Loucy (cell line): ENCODE data around the gene SUPT3H.

Experiments used
- H2AFZ ChIP-seq: fragments of 200-600 bp; sonication (generic); 2 replicates; pipeline ENCODE4 v1.6.0; 2016; ENCODE audit warnings: antibody characterized with exemption, mild to moderate bottlenecking, low read length, moderate library complexity
- H3F3A ChIP-seq: fragments of 200-600 bp; 2 replicates; pipeline ENCODE4 v1.6.0; 2016; ENCODE audit warnings: antibody characterized with exemption, low read depth, mild to moderate bottlenecking
- H3K27me3 ChIP-seq: fragments of 200-600 bp; sonication (generic); 2 replicates; pipeline ENCODE4 v1.6.1; 2014; ENCODE audit warnings: low read length, mild to moderate bottlenecking; ENCODE audit not compliant: insufficient read depth, poor library complexity, severe bottlenecking
- H3K36me3 ChIP-seq: fragments of 200-600 bp; sonication (generic); 2 replicates; pipeline ENCODE4 v1.6.1; 2016; ENCODE audit warnings: low read length; ENCODE audit not compliant: insufficient read depth
- H3K4me1 ChIP-seq: fragments of 200-600 bp; sonication (generic); 2 replicates; pipeline ENCODE4 v1.5.1; 2014; ENCODE audit warnings: low read length, mild to moderate bottlenecking; ENCODE audit not compliant: insufficient read depth, poor library complexity, severe bottlenecking
- H3K4me2 ChIP-seq: fragments of 200-600 bp; sonication (generic); 2 replicates; pipeline ENCODE4 v1.6.0; 2014; ENCODE audit warnings: antibody characterized with exemption, low read length, low read depth, mild to moderate bottlenecking; ENCODE audit not compliant: poor library complexity, severe bottlenecking
- H3K4me3 ChIP-seq: fragments of 200-600 bp; sonication (generic); 2 replicates; pipeline ENCODE4 v1.5.1; 2014; ENCODE audit warnings: low read length, mild to moderate bottlenecking, mixed read lengths; ENCODE audit not compliant: poor library complexity, severe bottlenecking
- H3K79me2 ChIP-seq: fragments of 200-600 bp; sonication (generic); 2 replicates; pipeline ENCODE4 v1.6.1; 2014; ENCODE audit warnings: low read length; ENCODE audit not compliant: insufficient read depth
- H3K9ac ChIP-seq: fragments of 200-600 bp; sonication (generic); 2 replicates; pipeline ENCODE4 v1.6.0; 2014; ENCODE audit warnings: mild to moderate bottlenecking, low read depth, low read length, moderate library complexity; ENCODE audit not compliant: poor library complexity, severe bottlenecking
- H3K9me2 ChIP-seq: fragments of 200-600 bp; sonication (generic); replicated peaks from 2 replicates; pipeline ENCODE4 v1.6.1; 2016; ENCODE audit warnings: low read depth, low read length, mixed read lengths
- H3K9me3 ChIP-seq: fragments of 200-600 bp; sonication (generic); 2 replicates; pipeline ENCODE4 v1.6.1; 2014; ENCODE audit warnings: mild to moderate bottlenecking, antibody characterized with exemption, low read length, low read depth; ENCODE audit not compliant: insufficient read depth
- H4K20me1 ChIP-seq: fragments of 200-600 bp; sonication (generic); 2 replicates; pipeline ENCODE4 v1.6.0; 2014; ENCODE audit warnings: antibody characterized with exemption, low read length, mild to moderate bottlenecking; ENCODE audit not compliant: insufficient read depth, poor library complexity, severe bottlenecking
- EZH2phosphoT487 ChIP-seq: fragments of 200-600 bp; IDR thresholded peaks from 2 replicates; pipeline ENCODE4 v1.6.1; 2018; ENCODE audit warnings: antibody characterized with exemption, mild to moderate bottlenecking, moderate library complexity, borderline replicate concordance
- TF ChIP-seq, protein P1 (sequence below): fragments of 200-600 bp; sonication (generic); conservative IDR thresholded peaks from 2 replicates; pipeline ENCODE4 v1.5.1; 2014; ENCODE audit warnings: mild to moderate bottlenecking, antibody characterized with exemption, low read length

SUPT3H gene

DNA sequence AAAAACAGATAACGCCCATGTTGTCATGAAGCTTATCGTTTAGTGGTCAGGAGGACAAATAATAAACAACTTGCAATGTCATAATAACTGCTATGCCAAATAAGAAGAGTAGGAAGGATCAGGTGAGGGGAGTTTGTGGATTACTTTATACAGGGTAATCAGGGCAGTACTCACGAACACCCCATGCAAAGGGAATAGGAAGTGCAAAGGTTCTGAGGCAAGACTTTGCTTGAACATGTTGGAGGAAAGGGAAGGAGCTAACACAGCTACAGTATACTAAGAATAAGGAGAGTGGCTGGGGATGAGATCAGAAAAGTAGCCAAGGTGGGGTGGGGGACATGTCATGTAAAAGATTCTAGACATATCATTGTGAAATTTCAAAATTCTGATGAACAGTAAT, 341.6 kb downstream of the SUPT3H start:
- peaks cover 24% of the 10 kb centered on the region for H3K4me1 ChIP-seq
- no peak overlapping the region for H2AFZ ChIP-seq
- H3K4me2 ChIP-seq, result no peak overlapping the region
- no peaks in the 10 kb centered on the region for H3K79me2 ChIP-seq
- TF ChIP-seq, protein P1, sequence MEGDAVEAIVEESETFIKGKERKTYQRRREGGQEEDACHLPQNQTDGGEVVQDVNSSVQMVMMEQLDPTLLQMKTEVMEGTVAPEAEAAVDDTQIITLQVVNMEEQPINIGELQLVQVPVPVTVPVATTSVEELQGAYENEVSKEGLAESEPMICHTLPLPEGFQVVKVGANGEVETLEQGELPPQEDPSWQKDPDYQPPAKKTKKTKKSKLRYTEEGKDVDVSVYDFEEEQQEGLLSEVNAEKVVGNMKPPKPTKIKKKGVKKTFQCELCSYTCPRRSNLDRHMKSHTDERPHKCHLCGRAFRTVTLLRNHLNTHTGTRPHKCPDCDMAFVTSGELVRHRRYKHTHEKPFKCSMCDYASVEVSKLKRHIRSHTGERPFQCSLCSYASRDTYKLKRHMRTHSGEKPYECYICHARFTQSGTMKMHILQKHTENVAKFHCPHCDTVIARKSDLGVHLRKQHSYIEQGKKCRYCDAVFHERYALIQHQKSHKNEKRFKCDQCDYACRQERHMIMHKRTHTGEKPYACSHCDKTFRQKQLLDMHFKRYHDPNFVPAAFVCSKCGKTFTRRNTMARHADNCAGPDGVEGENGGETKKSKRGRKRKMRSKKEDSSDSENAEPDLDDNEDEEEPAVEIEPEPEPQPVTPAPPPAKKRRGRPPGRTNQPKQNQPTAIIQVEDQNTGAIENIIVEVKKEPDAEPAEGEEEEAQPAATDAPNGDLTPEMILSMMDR, result no peak
- no peak for TF ChIP-seq EZH2phosphoT487
- H3K9me3 ChIP-seq, result no peaks in the 10 kb centered on the region
- H3K36me3 ChIP-seq, result no peaks in the 10 kb centered on the region
- H3K9me2 ChIP-seq, result no peaks in the 10 kb centered on the region
- H3K4me3 ChIP-seq, result no peak overlapping the region
- no peaks in the 10 kb centered on the region for H4K20me1 ChIP-seq
- no peaks in the 10 kb centered on the region for H3K27me3 ChIP-seq
- no peaks in the 10 kb centered on the region for H3F3A ChIP-seq
- H3K9ac ChIP-seq, result no peak overlapping the region

DNA sequence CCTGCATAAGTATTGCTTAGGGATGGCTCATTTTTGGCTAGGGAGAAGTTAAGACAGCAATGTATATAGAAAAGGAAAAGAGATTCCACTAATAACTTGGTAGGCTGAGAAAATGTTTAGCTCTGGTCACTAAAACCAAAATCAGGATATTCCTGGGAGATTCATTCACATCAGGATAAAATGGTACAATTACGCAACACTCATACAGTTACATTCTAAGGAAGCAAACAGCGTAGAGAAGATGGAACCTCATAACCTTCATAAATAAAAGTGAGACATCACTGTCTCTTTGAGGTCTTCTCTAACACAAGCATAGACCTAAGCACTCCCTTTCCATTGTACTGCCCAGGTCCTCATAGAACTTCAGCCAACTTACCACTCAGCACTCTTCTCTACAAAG, 345.3 kb downstream of the SUPT3H start:
- no peaks in the 10 kb centered on the region for H3F3A ChIP-seq
- H3K9ac ChIP-seq, result no peak overlapping the region
- H3K9me2 ChIP-seq, result no peaks in the 10 kb centered on the region
- no peaks in the 10 kb centered on the region for H3K36me3 ChIP-seq
- TF ChIP-seq EZH2phosphoT487, result no peak
- TF ChIP-seq, protein P1, result no peak
- no peaks in the 10 kb centered on the region for H4K20me1 ChIP-seq
- H3K4me3 ChIP-seq, result no peak overlapping the region
- no peak overlapping the region for H2AFZ ChIP-seq
- no peaks in the 10 kb centered on the region for H3K27me3 ChIP-seq
- peaks cover 24% of the 10 kb centered on the region for H3K4me1 ChIP-seq
- peaks cover 7% of the 10 kb centered on the region for H3K9me3 ChIP-seq
- H3K4me2 ChIP-seq, result no peak overlapping the region
- no peaks in the 10 kb centered on the region for H3K79me2 ChIP-seq

DNA sequence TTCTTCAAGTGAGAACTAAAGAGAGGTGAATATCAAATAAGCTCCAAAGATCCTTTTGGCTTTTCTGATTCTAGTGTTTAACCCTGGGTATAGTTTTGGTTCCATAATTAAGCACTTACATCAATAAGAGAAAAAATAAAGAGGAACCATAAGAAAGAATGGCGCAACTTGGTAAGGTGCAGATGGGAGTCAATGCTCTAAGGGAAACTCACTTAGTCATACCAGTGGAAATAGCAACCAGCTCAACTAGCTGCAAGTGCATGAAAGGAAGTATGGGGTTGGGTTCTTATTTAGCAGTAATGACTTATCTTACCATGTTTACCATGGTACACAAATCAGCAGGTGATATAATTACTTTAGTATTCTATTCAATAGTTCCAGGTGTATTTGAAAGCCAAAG, 346.1 kb downstream of the SUPT3H start:
- Histone ChIP-seq H3K27me3 (no peaks in the 10 kb centered on the region), H3K4me2 (no peak overlapping the region), H3K36me3 (no peaks in the 10 kb centered on the region), H2AFZ (no peak overlapping the region), H3K79me2 (no peaks in the 10 kb centered on the region), H3K4me3 (no peak overlapping the region), H3K9me3 (peaks cover 14% of the 10 kb centered on the region), H4K20me1 (no peaks in the 10 kb centered on the region), H3K4me1 (peaks cover 24% of the 10 kb centered on the region), H3K9ac (no peak overlapping the region), H3K9me2 (no peaks in the 10 kb centered on the region), H3F3A (no peaks in the 10 kb centered on the region)
- no peak for TF ChIP-seq EZH2phosphoT487

DNA sequence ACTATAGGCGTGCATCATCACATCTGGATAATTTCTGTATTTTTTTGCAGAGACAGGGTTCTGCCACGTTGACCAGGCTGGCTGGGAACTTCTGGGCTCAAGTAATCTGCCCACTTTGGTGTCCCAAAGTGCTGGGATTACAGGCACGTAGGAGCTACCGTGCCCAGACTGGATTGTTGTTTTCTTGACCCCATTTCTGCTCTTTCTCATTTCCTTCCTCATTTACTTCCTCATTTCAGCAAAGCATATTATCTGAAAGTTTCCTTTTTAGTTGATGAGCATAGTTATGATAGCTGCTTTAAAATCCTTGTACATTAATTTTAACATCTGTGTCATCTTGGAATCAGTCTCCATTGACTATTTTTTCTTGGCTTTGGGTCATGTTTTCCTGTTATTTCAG, 350.6 kb downstream of the SUPT3H start:
- no peaks in the 10 kb centered on the region for H3K79me2 ChIP-seq
- peaks cover 16% of the 10 kb centered on the region for H3K4me1 ChIP-seq
- no peak overlapping the region for H3K4me2 ChIP-seq
- no peak overlapping the region for H3K9ac ChIP-seq
- peaks cover 17% of the 10 kb centered on the region for H3K9me3 ChIP-seq
- no peaks in the 10 kb centered on the region for H3K27me3 ChIP-seq
- H3K36me3 ChIP-seq, result no peaks in the 10 kb centered on the region
- H3K4me3 ChIP-seq, result no peak overlapping the region
- H3K9me2 ChIP-seq, result no peaks in the 10 kb centered on the region
- H2AFZ ChIP-seq, result no peak overlapping the region
- TF ChIP-seq, protein P1, result no peak
- TF ChIP-seq EZH2phosphoT487, result no peak
- no peaks in the 10 kb centered on the region for H3F3A ChIP-seq
- no peaks in the 10 kb centered on the region for H4K20me1 ChIP-seq
